KMS-11 (cell line): ENCODE measurements around the gene PSMD9.

Experiments
- H2AFZ ChIP-seq: fragments of 200-600 bp; sonication (generic); 2 replicates; pipeline ENCODE4 v1.6.1; 2016; ENCODE audit warnings: antibody characterized with exemption, mixed run types, low read depth
- H3K27ac ChIP-seq: fragments of 200-600 bp; sonication (generic); 2 replicates; pipeline ENCODE4 v1.6.1; 2016; ENCODE audit warnings: mild to moderate bottlenecking, mixed run types
- H3K27me3 ChIP-seq: fragments of 200-600 bp; sonication (generic); 2 replicates; pipeline ENCODE4 v1.6.1; 2017; ENCODE audit warnings: mild to moderate bottlenecking, low read depth, mixed run types, moderate library complexity; ENCODE audit not compliant: insufficient read depth
- H3K36me3 ChIP-seq: fragments of 200-600 bp; sonication (generic); 2 replicates; pipeline ENCODE4 v1.6.1; 2017; ENCODE audit warnings: mild to moderate bottlenecking, mixed run types; ENCODE audit not compliant: insufficient read depth
- H3K4me1 ChIP-seq: fragments of 200-600 bp; sonication (generic); 2 replicates; pipeline ENCODE4 v1.6.1; 2016; ENCODE audit warnings: mild to moderate bottlenecking, low read depth, mixed run types; ENCODE audit not compliant: poor library complexity, severe bottlenecking
- H3K4me2 ChIP-seq: fragments of 200-600 bp; sonication (generic); 2 replicates; pipeline ENCODE4 v1.7.0; 2016; ENCODE audit warnings: mild to moderate bottlenecking, mixed run types
- H3K4me3 ChIP-seq: fragments of 200-600 bp; sonication (generic); IDR thresholded peaks from 2 replicates; pipeline ENCODE4 v1.6.1; 2017; ENCODE audit warnings: low read depth, low read length, mixed read lengths; ENCODE audit not compliant: insufficient read depth
- H3K79me2 ChIP-seq: fragments of 200-600 bp; sonication (generic); 2 replicates; pipeline ENCODE4 v1.6.1; 2016; ENCODE audit warnings: low read depth, mixed run types; ENCODE audit not compliant: insufficient read depth
- H3K9ac ChIP-seq: fragments of 200-600 bp; sonication (generic); 2 replicates; pipeline ENCODE4 v1.6.1; 2016; ENCODE audit warnings: mild to moderate bottlenecking, mixed run types
- H4K20me1 ChIP-seq: fragments of 200-600 bp; sonication (generic); 2 replicates; pipeline ENCODE4 v1.6.1; 2016; ENCODE audit warnings: mild to moderate bottlenecking, mixed run types; ENCODE audit not compliant: insufficient read depth
- TF ChIP-seq, protein P1 (sequence below): fragments of 200-600 bp; sonication (generic); conservative IDR thresholded peaks from 2 replicates; pipeline ENCODE4 v1.6.1; 2017; ENCODE audit warnings: low read depth, mild to moderate bottlenecking, antibody characterized with exemption, low read length, moderate library complexity, mixed read lengths

Gene PSMD9

DNA sequence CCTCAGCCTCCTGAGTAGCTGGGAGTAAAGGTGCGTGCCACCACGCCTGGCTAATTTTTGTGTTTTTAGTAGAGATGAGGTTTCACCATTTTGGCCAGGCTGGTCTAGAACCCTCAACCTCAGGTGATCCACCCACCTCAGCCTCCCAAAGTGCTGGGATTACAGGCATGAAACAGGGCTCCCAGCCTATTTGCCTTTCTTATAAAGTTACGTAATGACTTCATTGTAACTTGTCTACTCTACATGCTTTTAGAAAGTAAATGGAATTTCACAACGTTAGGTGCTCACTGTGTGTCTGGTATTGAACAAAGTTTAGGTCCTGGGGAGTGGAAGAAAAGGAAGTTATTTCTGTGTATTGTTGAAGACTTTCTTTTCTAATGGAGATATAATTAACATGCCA is 42.3 kb downstream of the PSMD9 start:
- Histone ChIP-seq H3K4me3 (no peak overlapping the region), H3K79me2 (no peaks in the 10 kb centered on the region), H3K36me3 (no peaks in the 10 kb centered on the region), H3K4me1 (no peaks in the 10 kb centered on the region), H4K20me1 (no peaks in the 10 kb centered on the region), H2AFZ (no peak overlapping the region), H3K27ac (no peak overlapping the region), H3K4me2 (no peak overlapping the region), H3K9ac (no peak overlapping the region), H3K27me3 (no peaks in the 10 kb centered on the region)
- TF ChIP-seq, protein P1, sequence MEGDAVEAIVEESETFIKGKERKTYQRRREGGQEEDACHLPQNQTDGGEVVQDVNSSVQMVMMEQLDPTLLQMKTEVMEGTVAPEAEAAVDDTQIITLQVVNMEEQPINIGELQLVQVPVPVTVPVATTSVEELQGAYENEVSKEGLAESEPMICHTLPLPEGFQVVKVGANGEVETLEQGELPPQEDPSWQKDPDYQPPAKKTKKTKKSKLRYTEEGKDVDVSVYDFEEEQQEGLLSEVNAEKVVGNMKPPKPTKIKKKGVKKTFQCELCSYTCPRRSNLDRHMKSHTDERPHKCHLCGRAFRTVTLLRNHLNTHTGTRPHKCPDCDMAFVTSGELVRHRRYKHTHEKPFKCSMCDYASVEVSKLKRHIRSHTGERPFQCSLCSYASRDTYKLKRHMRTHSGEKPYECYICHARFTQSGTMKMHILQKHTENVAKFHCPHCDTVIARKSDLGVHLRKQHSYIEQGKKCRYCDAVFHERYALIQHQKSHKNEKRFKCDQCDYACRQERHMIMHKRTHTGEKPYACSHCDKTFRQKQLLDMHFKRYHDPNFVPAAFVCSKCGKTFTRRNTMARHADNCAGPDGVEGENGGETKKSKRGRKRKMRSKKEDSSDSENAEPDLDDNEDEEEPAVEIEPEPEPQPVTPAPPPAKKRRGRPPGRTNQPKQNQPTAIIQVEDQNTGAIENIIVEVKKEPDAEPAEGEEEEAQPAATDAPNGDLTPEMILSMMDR, result no peak

DNA sequence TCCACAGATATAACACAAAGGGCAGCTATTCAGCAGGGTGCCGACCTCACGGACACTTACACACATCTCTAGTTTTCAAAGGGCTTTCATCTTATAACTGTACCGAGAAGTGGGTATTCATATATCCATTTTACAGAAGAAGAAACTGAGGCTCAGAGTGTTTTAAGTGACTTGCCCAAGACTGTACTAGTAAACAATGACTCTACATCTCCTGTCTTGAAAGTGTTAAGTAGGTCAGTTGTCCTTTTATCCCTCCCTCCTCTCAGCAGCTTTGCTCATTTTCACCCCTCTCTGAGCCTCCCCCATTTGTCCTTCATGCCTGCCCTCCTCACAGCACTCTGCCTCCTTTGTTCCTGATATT is 43.6 kb downstream of the PSMD9 start:
- Histone ChIP-seq H3K79me2 (no peaks in the 10 kb centered on the region), H4K20me1 (no peaks in the 10 kb centered on the region), H3K9ac (no peak overlapping the region), H3K27me3 (no peaks in the 10 kb centered on the region), H3K4me3 (no peak overlapping the region), H3K27ac (no peak overlapping the region), H3K36me3 (no peaks in the 10 kb centered on the region), H3K4me2 (no peak overlapping the region), H2AFZ (no peak overlapping the region), H3K4me1 (no peaks in the 10 kb centered on the region)
- TF ChIP-seq, protein P1, result no peak

DNA sequence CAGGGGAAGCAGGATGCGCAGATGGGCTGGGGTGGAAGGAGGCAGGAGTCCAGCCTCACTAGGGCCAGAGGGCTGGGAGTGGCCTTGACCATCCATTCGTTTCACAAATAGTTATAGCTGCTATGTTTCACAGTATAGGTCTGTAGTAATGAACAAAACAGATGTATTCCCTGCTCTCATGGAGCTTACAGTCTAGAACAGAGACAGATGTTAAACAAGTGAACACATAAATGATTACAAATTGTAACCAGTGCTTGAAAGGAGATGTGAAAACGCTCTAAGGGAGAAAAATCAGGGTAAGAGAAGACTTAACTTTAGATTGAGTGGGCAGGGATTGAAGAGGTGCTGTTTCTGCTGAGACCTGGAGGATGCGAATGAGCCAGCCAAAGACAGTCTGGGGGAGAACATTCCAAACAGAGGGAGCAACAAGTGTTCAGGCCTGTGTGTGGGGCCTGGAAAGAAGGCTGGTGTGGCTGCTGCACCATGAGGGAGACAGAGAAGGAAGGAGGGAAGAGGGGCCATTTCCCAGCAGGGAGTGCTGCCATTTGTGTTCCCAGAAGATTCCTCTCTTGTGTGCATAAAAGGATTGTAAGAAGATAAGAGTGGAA is 44.4 kb downstream of the PSMD9 start:
- Histone ChIP-seq H3K4me2 (no peak overlapping the region), H2AFZ (no peak overlapping the region), H3K27me3 (no peaks in the 10 kb centered on the region), H3K4me3 (no peak overlapping the region), H3K36me3 (no peaks in the 10 kb centered on the region), H3K27ac (no peak overlapping the region), H3K4me1 (no peaks in the 10 kb centered on the region), H3K9ac (no peak overlapping the region), H3K79me2 (no peaks in the 10 kb centered on the region), H4K20me1 (no peaks in the 10 kb centered on the region)
- TF ChIP-seq, protein P1, result no peak

DNA sequence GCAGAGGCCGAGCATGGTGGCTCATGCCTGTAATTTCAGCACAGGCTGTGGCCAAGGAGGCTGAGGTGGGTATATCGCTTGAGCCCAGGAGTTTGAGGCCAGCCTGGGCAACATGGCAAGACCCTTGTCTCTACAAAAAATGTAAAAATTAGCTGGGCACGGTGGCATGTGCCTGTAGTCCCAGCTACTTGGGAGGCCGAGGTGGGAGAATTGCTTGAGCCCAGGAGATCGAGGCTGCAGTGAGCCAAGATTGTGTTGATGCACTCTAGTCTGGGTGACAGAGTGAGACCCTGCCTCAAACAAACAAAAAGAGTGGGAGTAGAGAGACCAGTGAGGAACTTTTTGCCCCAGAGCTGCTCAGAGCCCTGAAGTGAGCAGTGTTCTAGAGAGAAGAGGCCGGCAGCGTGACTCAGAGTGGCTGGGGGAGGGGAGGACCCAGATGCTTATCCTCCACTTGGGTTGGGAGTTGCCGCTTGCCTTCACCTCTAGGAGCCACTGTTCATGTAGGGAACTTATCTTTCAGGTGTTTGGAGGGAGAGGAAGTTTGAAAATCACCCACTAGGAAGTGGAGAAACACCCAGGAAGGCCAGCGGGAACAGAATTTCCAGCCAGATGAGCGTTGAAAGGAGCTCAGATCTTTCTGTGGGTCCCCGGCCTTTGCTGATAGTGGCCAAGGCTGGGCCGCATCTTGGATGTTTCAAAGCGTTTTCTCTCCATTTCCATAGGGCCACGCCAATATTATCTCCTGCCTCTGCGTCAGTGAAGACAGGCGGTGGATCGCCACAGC is 45.1 kb downstream of the PSMD9 start:
- Histone ChIP-seq H3K9ac (no peak overlapping the region), H3K4me2 (no peak overlapping the region), H3K4me1 (no peaks in the 10 kb centered on the region)

More for the DNA sequence above, 45.1 kb downstream of the PSMD9 start:
- no peak overlapping the region for H3K27ac ChIP-seq
- TF ChIP-seq, protein P1, result no peak
- H3K4me3 ChIP-seq, result no peak overlapping the region
- H3K27me3 ChIP-seq, result no peaks in the 10 kb centered on the region
- H4K20me1 ChIP-seq, result no peaks in the 10 kb centered on the region
- H2AFZ ChIP-seq, result no peak overlapping the region
- no peaks in the 10 kb centered on the region for H3K79me2 ChIP-seq
- no peaks in the 10 kb centered on the region for H3K36me3 ChIP-seq
